ENCODE results near the gene ARTN. TPM values are rescaled to one million over a fixed set of nuclear protein-coding genes. Genes with fewer than 3 reads are reported as not detected.

Gene ARTN
- total and polyA plus RNA-seq, 9 of the 15 experiments (the other 6 are each of a cell fraction or from before 2014, with no cell fraction given), result 0.06 to 0.38 TPM; not detected in 7

- no peak; the same call in 1 of the 2 replicates for TF ChIP-seq FOXJ2 (tag; IDR thresholded peaks at IDR 0.05)
- peak; percentile 67 to 76 for TF ChIP-seq RAD21 (CRISPR knock-in tag; conservative IDR thresholded peaks at IDR 0.05 in 1 of 2, IDR thresholded peaks at IDR 0.05 in 1 of 2)
- TF ChIP-seq E4F1 (CRISPR knock-in tag; IDR thresholded peaks at IDR 0.05; ENCODE audit: borderline replicate concordance), result no peak
- no peak for TF ChIP-seq IRF1 (CRISPR knock-in tag; IDR thresholded peaks at IDR 0.05; ENCODE audit: borderline replicate concordance)
- no peak for TF ChIP-seq RFX7 (CRISPR knock-in tag; IDR thresholded peaks at IDR 0.05)
- TF ChIP-seq ZNF41 (CRISPR knock-in tag; conservative IDR thresholded peaks at IDR 0.05), result no peak
- TF ChIP-seq, protein P1, sequence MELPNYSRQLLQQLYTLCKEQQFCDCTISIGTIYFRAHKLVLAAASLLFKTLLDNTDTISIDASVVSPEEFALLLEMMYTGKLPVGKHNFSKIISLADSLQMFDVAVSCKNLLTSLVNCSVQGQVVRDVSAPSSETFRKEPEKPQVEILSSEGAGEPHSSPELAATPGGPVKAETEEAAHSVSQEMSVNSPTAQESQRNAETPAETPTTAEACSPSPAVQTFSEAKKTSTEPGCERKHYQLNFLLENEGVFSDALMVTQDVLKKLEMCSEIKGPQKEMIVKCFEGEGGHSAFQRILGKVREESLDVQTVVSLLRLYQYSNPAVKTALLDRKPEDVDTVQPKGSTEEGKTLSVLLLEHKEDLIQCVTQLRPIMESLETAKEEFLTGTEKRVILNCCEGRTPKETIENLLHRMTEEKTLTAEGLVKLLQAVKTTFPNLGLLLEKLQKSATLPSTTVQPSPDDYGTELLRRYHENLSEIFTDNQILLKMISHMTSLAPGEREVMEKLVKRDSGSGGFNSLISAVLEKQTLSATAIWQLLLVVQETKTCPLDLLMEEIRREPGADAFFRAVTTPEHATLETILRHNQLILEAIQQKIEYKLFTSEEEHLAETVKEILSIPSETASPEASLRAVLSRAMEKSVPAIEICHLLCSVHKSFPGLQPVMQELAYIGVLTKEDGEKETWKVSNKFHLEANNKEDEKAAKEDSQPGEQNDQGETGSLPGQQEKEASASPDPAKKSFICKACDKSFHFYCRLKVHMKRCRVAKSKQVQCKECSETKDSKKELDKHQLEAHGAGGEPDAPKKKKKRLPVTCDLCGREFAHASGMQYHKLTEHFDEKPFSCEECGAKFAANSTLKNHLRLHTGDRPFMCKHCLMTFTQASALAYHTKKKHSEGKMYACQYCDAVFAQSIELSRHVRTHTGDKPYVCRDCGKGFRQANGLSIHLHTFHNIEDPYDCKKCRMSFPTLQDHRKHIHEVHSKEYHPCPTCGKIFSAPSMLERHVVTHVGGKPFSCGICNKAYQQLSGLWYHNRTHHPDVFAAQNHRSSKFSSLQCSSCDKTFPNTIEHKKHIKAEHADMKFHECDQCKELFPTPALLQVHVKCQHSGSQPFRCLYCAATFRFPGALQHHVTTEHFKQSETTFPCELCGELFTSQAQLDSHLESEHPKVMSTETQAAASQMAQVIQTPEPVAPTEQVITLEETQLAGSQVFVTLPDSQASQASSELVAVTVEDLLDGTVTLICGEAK (IDR thresholded peaks at IDR 0.05), result peak; percentile 93
- TF ChIP-seq, protein P1 (CRISPR knock-in tag; IDR thresholded peaks at IDR 0.05), result no peak
- TF ChIP-seq FOXP1 (CRISPR knock-in tag; IDR thresholded peaks at IDR 0.05), result peak; percentile 98
- TF ChIP-seq KLF1 (tag; IDR thresholded peaks at IDR 0.05), result peak; percentile 79; the same call in 1 of the 2 replicates
- no peak for TF ChIP-seq SRSF7 (optimal IDR thresholded peaks at IDR 0.05; ENCODE audit: low read depth, low read length)
- TF ChIP-seq, protein P2, sequence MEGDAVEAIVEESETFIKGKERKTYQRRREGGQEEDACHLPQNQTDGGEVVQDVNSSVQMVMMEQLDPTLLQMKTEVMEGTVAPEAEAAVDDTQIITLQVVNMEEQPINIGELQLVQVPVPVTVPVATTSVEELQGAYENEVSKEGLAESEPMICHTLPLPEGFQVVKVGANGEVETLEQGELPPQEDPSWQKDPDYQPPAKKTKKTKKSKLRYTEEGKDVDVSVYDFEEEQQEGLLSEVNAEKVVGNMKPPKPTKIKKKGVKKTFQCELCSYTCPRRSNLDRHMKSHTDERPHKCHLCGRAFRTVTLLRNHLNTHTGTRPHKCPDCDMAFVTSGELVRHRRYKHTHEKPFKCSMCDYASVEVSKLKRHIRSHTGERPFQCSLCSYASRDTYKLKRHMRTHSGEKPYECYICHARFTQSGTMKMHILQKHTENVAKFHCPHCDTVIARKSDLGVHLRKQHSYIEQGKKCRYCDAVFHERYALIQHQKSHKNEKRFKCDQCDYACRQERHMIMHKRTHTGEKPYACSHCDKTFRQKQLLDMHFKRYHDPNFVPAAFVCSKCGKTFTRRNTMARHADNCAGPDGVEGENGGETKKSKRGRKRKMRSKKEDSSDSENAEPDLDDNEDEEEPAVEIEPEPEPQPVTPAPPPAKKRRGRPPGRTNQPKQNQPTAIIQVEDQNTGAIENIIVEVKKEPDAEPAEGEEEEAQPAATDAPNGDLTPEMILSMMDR (IDR thresholded peaks at IDR 0.05 in 2 of 3, conservative IDR thresholded peaks at IDR 0.05 in 1 of 3; ENCODE audit: insufficient read depth in 2 of 3, low read depth in 1 of 3, low read length in 3 of 3), result peak; percentile 91 to 96 (median 95)
Observed at GRCh38 chr1:43946236-43947060, 12.8 kb downstream of the ARTN start, which contains the start of gene IPO13 (continued).

All from K562 (cell line).